Uterus (tissue), 2 donors: ENCODE measurements around the gene GBE1.

Experiments
- CTCF ChIP-seq, 4 experiments: fragments of 200-600 bp in 2 of 4; fragments of 450-650 bp in 2 of 4; sonication (generic) in 2 of 4; IDR thresholded peaks; one replicate each; pipeline ENCODE4 v1.5.1; 2016 to 2019; ENCODE audit warnings: antibody characterized with exemption in 4 of 4, mild to moderate bottlenecking in 2 of 4, moderate library complexity in 1 of 4
- POLR2A ChIP-seq, 2 donors: fragments of 450-650 bp; IDR thresholded peaks; one replicate each; pipeline ENCODE4 v1.6.1; 2016; ENCODE audit warnings: antibody characterized with exemption in 2 of 2, mild to moderate bottlenecking in 1 of 2, moderate library complexity in 1 of 2

GRCh38 chr3:81550415-81550814 lies 211.0 kb downstream of the GBE1 start:
- no peak for TF ChIP-seq CTCF (IDR thresholded peaks at IDR 0.05)
- no peak for TF ChIP-seq POLR2A (IDR thresholded peaks at IDR 0.05)
